CD1c-positive myeloid dendritic cell (primary cell): Measurements from ENCODE around the gene DNAJA3.

ENCODE experiments used
- DNase-seq: peaks from one replicate; pipeline ENCODE4 v3.0.0-alpha.2; 2016; ENCODE audit errors: extremely low spot score

Gene DNAJA3

GRCh38 chr16:4474192-4474961 lies 48.7 kb downstream of the DNAJA3 start, which contains the start of gene NMRAL1:
Gene NMRAL1, minus strand, starts transcription at chr16:4474625. Its CDS starts 493 bp downstream, at chr16:4474132.
- peak; percentile 93 for DNase-seq

- peak; percentile 97 for DNase-seq
These were observed 50.5 kb downstream of the DNAJA3 start, which contains the start of gene HMOX2 for GRCh38 chr16:4475880-4476788. Gene HMOX2, plus strand, starts transcription at chr16:4476398. Its CDS starts 29,127 bp downstream, at chr16:4505525.

- DNase-seq, result peak; percentile 63
These were observed 52.3 kb downstream of the DNAJA3 start for GRCh38 chr16:4477966-4478365.

- no peak for DNase-seq
These were observed 55.9 kb downstream of the DNAJA3 start for GRCh38 chr16:4481526-4481925.

- DNase-seq, result no peak
These were observed 56.3 kb downstream of the DNAJA3 start for GRCh38 chr16:4481963-4482362.

- DNase-seq, result no peak
These were observed 60.6 kb downstream of the DNAJA3 start for GRCh38 chr16:4486126-4486893.

- DNase-seq, result no peak
These were observed 62.4 kb downstream of the DNAJA3 start for GRCh38 chr16:4487955-4488498.

- no peak for DNase-seq
These were observed 62.9 kb downstream of the DNAJA3 start for GRCh38 chr16:4488499-4488967.

GRCh38 chr16:4489030-4489429 lies 63.4 kb downstream of the DNAJA3 start:
- no peak for DNase-seq

GRCh38 chr16:4491898-4492297 lies 66.2 kb downstream of the DNAJA3 start:
- DNase-seq, result no peak

GRCh38 chr16:4494746-4495490 lies 69.2 kb downstream of the DNAJA3 start:
- DNase-seq, result no peak

- no peak for DNase-seq
These were observed 70.1 kb downstream of the DNAJA3 start for GRCh38 chr16:4495766-4496165.

- DNase-seq, result no peak
These were observed 70.6 kb downstream of the DNAJA3 start for GRCh38 chr16:4496305-4496704.

- no peak for DNase-seq
These were observed 73.0 kb downstream of the DNAJA3 start for GRCh38 chr16:4498546-4499195.

- DNase-seq, result no peak
These were observed 73.5 kb downstream of the DNAJA3 start for GRCh38 chr16:4499196-4499555.

GRCh38 chr16:4500272-4500671 lies 74.6 kb downstream of the DNAJA3 start:
- no peak for DNase-seq

GRCh38 chr16:4501071-4501478 lies 75.4 kb downstream of the DNAJA3 start:
- no peak for DNase-seq

- peak; percentile 90 for DNase-seq
These were observed 79.9 kb downstream of the DNAJA3 start for GRCh38 chr16:4505356-4506147.
